Islet precursor cell (in vitro differentiated cells): ENCODE results near the gene HTD2.
"Not testable (repeated sequence)": the region's sequence is repeated elsewhere in the genome, so short reads cannot be mapped to it uniquely, and the experiment has no call there.

ENCODE experiments used
- DNase-seq: peaks from one replicate; pipeline ENCODE4 v3.0.0-alpha.2; 2018

HTD2 gene

GRCh38 chr3:58305882-58306711 lies at the start of gene HTD2, which contains the start of gene RPP14:
TSS of gene HTD2 (plus strand) at chr3:58306520. CDS start at chr3:58317614, 11,094 bp downstream.
TSS of gene RPP14 (plus strand) at chr3:58306245. CDS start at chr3:58310330, 4,085 bp downstream.
- peak; percentile 98 for DNase-seq

- no peak for DNase-seq
Measured at GRCh38 chr3:58258392-58259055, 47.8 kb upstream of the HTD2 start.

GRCh38 chr3:58260261-58260731 lies 46.0 kb upstream of the HTD2 start:
- peak; percentile 56 for DNase-seq

- DNase-seq: no peak
Measured at GRCh38 chr3:58260733-58261132, 45.6 kb upstream of the HTD2 start.

- no peak for DNase-seq
Measured at GRCh38 chr3:58261954-58262666, 44.2 kb upstream of the HTD2 start.

- DNase-seq: no peak
Measured at GRCh38 chr3:58266577-58266976, 39.7 kb upstream of the HTD2 start.

GRCh38 chr3:58267543-58267942 lies 38.8 kb upstream of the HTD2 start:
- not testable (repeated sequence) for DNase-seq

- DNase-seq: no peak
Measured at GRCh38 chr3:58269356-58269755, 37.0 kb upstream of the HTD2 start.

- DNase-seq: no peak
Measured at GRCh38 chr3:58270485-58270884, 35.8 kb upstream of the HTD2 start.

- DNase-seq: no peak
Measured at GRCh38 chr3:58271901-58272501, 34.3 kb upstream of the HTD2 start.

GRCh38 chr3:58272891-58273290 lies 33.4 kb upstream of the HTD2 start:
- DNase-seq: no peak

- not testable (repeated sequence) for DNase-seq
Measured at GRCh38 chr3:58273362-58273761, 33.0 kb upstream of the HTD2 start.

- DNase-seq: peak; percentile 16
Measured at GRCh38 chr3:58274027-58274614, 32.2 kb upstream of the HTD2 start.

GRCh38 chr3:58281069-58281468 lies 25.3 kb upstream of the HTD2 start:
- DNase-seq: peak; percentile 22

- DNase-seq: peak; percentile 33
Measured at GRCh38 chr3:58285334-58285733, 21.0 kb upstream of the HTD2 start.

- DNase-seq: peak; percentile 34
Measured at GRCh38 chr3:58287354-58287753, 19.0 kb upstream of the HTD2 start.

GRCh38 chr3:58288011-58288728 lies 18.1 kb upstream of the HTD2 start:
- no peak for DNase-seq

GRCh38 chr3:58288964-58289613 lies 17.2 kb upstream of the HTD2 start:
- DNase-seq: not testable (repeated sequence)

GRCh38 chr3:58290446-58290845 lies 15.9 kb upstream of the HTD2 start:
- not testable (repeated sequence) for DNase-seq

GRCh38 chr3:58291671-58292338 lies 14.5 kb upstream of the HTD2 start:
- DNase-seq: no peak

- no peak for DNase-seq
Measured at GRCh38 chr3:58292866-58293265, 13.5 kb upstream of the HTD2 start.
